Posterior vena cava (tissue), 2 donors: ENCODE results near the gene TTC21B. TPM values are rescaled to one million over a fixed set of nuclear protein-coding genes. Genes with fewer than 3 reads are reported as not detected.

Experiments used
- DNase-seq: peaks from one replicate; pipeline ENCODE4 v3.0.0-alpha.2; 2020; ENCODE audit warnings: low spot score
- intact Hi-C, 2 donors: fragments of 100-400 bp; cut with DNase I; formaldehyde crosslinking; loops; one replicate each; pipeline versions ENCODE4 v1.14.1 to v1.14.2; 2022 to 2023
- total RNA-seq, 2 donors: library from RNA; stranded (reverse); fragmentation: NEBNext Ultra II Directional; extraction: Animal tissue kit (Norgen Biotek cat#: 25700); gene quantifications; one replicate each; pipeline ENCODE4 v1.2.1, GENCODE V29; 2021
- donor health status: DM: yes; HTN: yes; CAD: no.
- donor health status: DM: yes; HTN: yes; CAD: no.

TTC21B gene
- total RNA-seq, 2 donors from 2014 or later, result 14.6 TPM

DNA sequence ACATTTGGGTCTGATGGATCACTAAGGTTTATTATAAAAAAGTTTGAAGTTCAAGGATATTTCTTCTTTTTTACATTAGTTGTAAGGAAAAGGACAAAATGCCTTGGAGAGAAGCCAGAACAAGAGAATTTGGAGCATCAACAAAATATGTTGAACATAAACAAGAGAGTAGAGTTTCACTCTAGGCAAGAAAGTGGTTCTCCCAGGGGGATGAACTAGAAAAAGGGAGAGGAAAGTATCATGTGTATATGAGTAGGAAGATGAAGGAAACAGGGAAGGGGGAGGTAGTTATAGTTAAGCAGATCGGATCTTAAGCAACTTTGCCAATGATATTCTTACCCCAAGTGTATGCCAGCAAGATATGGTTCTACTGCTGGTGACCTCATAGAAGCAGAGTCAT is 95.7 kb downstream of the TTC21B start:
- intact Hi-C loops, result no loop called here
- DNase-seq, result no peak

DNA sequence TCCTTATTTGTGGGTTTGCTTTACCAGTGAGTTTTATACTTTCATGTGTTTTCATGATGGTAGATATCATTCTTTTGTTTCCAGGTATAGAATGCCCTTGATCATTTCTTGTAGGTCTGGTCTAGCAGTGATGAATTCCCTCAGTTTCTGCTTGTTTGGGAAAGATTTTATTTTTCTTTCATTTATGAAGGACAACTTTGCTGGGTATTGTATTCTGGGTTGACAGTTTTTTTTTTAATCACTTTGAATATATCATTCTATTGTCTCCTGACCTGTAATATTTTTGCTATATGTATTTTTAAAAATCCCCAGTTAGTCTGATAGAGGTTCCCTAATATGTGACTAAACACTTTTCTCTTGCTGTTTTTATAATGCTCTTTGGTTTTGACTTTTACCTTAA is 101.2 kb downstream of the TTC21B start:
- intact Hi-C loops, result no loop called here

DNA sequence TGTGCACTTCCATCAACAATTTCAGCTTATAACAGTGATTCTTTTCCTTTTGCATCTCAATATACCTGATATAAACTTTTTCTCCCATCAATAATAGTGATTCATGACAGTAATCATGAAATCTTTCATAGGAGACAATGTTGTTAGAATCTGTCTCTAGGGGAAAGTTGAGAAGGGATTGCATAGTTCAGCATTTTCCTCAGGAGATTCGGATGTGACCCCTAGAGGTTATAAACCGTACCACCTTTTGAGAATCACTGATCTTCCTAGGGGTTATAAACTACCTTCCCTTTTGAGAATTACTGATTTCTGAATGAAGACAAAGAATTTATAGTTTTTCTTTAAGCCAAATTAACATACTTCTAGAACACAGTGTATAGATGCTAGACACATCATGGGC is 106.6 kb downstream of the TTC21B start:
- no peak for DNase-seq
- intact Hi-C loops, result no loop called here

More for the DNA sequence above, 101.2 kb downstream of the TTC21B start:
- no peak for DNase-seq

DNA sequence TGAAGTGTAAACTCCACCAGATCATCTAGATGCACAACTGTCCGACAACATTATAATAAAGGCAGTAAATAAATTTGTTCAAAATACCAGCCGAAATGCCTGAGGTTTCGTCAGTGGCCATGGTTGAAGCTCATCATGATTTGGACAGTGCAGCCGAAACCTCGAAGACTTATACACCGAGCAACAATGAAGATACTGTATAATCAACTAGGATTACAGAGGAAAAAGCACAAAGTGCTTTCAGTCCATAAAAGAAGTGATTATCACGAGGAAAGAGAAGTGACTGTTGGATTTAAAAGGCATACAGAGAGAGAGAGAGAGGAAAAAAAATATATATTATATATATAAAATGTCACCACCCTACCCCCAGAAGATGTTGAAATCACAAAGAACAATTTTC is 107.5 kb downstream of the TTC21B start:
- intact Hi-C loops, result no loop called here
- DNase-seq, result no peak

DNA sequence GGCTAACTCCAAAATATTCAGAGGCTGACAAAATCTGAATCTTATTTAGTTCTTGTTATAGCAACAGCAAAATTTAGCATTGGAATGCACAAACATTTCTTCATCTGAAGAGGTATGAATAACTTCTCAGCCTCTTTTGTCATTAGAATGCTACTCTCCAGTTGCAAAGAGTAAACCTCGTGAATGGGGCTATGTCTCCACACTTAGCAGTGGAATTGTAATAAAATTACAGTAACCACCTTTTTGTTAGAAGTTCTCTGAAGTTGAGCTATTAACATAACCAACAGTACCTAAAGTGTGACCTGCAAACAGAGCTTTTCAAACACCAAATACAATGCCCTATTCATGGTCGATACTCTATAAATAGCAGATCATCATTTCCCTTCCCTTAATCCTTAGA is 109.4 kb downstream of the TTC21B start:
- no peak for DNase-seq
- intact Hi-C loops, result no loop called here

DNA sequence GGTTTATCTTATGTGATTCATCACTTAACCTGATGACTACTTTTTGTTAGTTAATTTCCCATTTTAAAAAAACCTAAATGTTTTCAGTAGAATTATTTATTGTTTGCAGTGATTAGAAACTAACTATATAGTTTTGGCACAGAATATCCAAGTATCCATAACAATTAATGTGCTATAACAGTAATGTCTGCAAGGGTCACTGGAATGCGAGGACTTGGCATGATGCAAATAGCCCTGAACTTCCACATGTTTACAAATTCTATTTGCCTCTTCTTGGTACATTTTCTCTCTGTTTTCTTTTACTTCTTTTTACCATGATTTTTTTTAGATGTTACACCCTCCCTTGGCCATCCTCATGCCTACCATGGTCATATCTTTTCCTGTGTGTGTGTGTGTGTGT is 110.2 kb downstream of the TTC21B start:
- intact Hi-C loops, result no loop called here
- DNase-seq, result no peak

DNA sequence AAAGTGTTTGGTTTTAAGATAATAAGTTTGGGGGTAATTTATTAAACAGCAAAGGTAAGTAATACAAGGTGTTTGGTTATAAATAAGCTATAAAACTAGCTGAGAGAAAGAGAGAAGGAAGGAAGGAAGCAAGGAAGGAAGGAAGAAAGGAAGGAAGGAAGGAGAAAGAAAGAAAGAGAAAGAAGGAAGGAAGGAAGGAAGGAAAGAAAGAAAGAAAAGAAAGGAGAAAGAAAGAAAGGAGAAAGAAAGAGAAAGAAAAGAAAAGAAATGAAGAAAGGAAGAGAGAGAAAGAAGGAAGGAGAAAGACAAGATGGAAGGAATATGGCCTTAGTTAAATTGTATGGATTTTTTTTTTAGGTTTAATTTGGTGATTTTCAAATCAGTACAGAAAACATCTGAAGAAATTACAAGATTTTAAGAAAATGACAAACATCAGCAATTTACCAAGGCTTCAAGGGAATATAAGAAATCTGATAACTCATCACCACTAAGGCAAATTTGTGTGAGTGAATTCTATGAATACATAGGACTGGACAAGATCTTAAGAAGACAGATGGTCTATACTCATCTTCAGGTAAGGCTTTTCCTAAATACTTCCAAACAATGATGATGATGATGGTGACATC is 113.1 kb downstream of the TTC21B start:
- intact Hi-C loops, result no loop called here
- no peak for DNase-seq

DNA sequence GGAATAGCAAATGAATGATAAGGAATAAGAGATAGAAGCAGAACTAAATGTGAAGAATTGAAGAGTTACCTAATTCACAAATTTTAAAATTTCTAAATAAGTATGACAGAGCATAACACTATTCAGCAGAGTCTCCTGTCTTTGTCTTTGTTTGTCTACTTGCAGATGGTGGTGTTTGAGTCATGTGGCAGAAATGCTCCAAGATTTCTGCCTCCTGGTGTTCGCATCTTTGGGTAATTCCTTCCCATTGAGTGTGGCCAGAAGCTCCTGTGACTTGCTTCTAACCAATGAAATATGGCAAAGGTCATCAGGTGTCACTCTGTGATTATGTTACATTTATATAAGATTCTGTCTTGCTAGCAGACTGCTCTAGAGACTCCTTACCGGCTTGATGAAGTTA is 114.0 kb downstream of the TTC21B start:
- DNase-seq, result no peak
- intact Hi-C loops, result no loop called here

DNA sequence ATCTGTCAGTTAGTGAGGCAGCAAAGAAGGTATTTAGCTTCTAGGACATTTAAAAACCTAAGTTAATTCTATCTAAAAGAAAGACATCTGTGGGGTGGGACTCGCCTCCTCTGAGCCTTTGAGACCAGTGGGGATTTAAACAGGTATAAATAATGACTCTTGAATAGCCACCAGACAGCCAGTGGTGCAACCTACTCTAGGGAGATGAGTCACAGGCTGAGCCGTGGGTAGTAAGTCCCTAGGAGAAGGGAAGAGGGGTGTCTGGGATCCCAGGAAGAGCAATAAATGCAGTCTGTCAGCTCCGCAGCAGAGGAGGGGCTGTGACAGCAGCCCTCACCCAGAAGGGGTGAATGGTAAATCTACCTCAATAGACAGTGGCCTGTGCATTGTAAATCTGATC is 116.5 kb downstream of the TTC21B start:
- intact Hi-C loops, result no loop called here
- no peak for DNase-seq

DNA sequence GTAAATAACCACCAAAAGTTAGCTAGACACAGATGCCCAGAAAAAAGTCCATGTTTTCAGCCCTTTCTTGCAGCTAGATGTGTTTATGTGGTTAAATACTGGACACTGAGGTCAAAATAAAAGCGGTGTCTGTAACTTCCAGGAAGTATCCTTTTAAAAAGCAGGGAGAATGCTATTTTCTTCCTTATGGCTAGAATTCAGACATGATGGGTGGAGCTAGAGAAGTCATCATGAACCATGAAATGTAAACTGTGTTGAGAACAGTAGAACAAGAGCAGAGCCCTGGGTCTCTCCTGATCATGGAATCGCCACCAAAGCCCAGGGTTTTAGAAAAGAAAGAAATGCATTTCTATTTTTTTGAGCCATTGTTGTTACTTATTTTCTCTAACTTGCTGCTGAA is 118.2 kb downstream of the TTC21B start:
- DNase-seq, result no peak
- intact Hi-C loops, result no loop called here

DNA sequence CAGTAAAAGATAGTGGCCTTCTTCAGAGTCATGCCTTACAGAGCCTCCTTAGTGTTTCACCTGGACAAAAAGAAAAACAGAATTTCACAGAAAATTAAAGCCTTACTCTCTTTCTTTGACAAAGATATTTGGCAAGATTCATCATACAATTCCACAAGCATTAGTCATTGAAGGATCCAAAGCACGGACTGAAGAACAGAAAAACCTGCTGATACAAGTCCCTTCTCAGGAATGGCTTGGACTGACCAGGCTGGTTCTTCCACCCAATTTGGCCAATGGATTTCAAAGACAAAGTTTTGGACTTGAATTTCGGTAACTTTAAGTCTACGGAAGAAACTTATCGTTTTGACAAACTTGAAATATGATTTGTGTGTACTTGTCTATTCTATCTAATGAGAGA is 120.4 kb downstream of the TTC21B start:
- intact Hi-C loops, result no loop called here

DNA sequence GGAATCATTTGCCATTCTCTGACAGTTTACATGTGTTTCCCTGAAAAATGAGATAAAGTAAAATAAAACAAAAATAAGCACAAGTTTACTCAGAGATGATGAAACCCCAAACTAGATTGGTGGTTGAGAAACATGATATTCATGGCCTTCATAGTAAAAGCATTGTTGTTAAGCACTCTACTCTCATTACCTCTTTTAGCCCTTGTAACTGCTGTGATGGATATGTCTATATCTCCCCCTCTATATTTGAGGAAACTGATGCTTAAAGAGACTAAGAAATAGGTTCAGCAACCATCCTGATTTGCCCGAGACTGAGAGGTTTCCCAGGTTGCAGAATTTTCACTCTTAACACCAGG is 125.7 kb downstream of the TTC21B start:
- intact Hi-C loops, result no loop called here
- DNase-seq, result no peak

More for the DNA sequence above, 120.4 kb downstream of the TTC21B start:
- no peak for DNase-seq

DNA sequence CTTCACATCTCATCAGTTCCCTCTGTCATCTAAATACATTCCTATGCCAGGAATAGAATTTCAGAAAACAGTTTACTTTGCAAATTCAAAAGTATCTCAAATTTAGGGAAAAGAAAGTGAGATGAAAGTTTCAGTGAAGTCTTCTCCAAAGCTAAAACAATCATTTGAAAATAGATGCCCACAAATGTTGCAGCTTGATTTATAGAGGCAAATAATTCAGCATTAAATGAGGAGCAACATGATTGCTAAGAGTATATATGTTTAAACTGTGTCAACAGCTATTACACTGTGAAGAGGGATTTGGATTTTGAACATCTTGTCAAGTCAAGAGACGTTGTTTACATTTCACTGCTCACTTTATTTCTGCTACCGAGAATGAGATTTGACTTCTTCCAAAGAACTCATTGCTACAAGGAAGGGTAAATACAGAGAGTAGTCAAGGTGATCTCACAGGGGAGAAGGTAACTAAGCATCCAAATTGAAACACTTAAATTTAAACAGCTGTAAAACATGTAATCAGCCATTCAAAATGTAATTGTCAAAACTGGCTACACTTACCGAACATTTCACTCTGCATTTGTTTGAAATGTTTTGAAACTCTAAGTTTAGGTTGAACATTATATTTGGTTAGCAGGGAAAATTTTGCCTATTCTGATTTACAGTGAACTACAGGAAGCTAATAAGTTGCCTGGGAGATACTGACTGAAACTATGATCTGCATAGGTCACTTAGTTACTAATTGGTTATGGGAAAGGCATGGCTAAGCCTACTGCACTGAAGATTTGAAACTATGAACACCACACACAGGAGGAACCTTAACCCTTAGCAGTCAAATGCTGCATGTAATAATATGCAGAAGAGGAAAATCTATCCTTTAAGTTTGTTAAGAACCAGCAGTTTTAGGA is 126.3 kb downstream of the TTC21B start:
- intact Hi-C loops, result no loop called here
- no peak for DNase-seq

DNA sequence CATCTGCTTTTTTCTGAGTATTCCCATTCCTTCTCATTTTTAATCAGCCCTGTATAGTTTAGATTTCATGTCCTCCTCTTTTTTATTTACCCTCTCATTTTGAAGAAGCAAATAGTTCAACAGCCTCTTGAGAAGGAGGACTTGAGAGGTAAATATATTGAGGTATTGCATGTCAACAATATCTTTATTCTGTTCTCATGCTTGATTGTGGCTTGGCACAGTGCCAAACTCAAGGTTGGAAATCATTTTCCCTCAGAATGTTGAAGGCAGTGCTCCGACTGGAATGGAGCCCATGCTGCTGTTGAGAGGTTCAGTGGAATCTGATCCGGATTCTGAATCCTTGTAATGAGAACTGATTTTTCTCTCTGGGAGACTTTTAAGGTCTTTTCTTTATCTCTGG is 128.5 kb downstream of the TTC21B start:
- intact Hi-C loops, result no loop called here

More for the DNA sequence above, 128.5 kb downstream of the TTC21B start:
- DNase-seq, result no peak

Other genes with a start within 250 kb of the TTC21B start
- 1 to 10 TPM; 1.1 to 1.6 TPM for gene GALNT3, start 159.5 kb downstream of the TTC21B start, total RNA-seq
- not detected for gene SCN1A, start 174.2 kb upstream of the TTC21B start, total RNA-seq